Upper lobe of right lung (tissue), 1 donor: Measurements from ENCODE around the gene SLC41A1. TPM values are rescaled to one million over a fixed set of nuclear protein-coding genes. Genes with fewer than 3 reads are reported as not detected.

Experiments
- ATAC-seq: fragments of 200-7000 bp; cut with Tn5 transposase; one replicate; pipeline ENCODE4 v1.9.1; 2020; ENCODE audit warnings: mild to moderate bottlenecking, moderate library complexity
- DNase-seq: peaks from one replicate; pipeline ENCODE4 v3.0.0-alpha.2; 2020
- H3K27ac ChIP-seq: fragments of 200-600 bp; one replicate; pipeline ENCODE4 v1.8.0; 2022
- H3K27me3 ChIP-seq: fragments of 200-600 bp; one replicate; pipeline ENCODE4 v1.8.0; 2022; ENCODE audit warnings: mild to moderate bottlenecking
- H3K36me3 ChIP-seq: fragments of 200-600 bp; one replicate; pipeline ENCODE4 v1.8.0; 2022
- H3K4me1 ChIP-seq: fragments of 200-600 bp; one replicate; pipeline ENCODE4 v1.8.0; 2022
- H3K4me3 ChIP-seq: fragments of 200-600 bp; one replicate; pipeline ENCODE4 v1.8.0; 2022; ENCODE audit warnings: mild to moderate bottlenecking
- H3K9me3 ChIP-seq: fragments of 200-600 bp; one replicate; pipeline ENCODE4 v1.8.0; 2022
- intact Hi-C: fragments of 100-400 bp; cut with DNase I; formaldehyde crosslinking; loops from one replicate; pipeline ENCODE4 v1.11.0; 2022
- total RNA-seq: library from RNA; stranded (reverse); fragmentation: NEBNext Ultra II Directional; extraction: Animal tissue kit (Norgen Biotek cat#: 25700); gene quantifications from one replicate; pipeline ENCODE4 v1.2.1, GENCODE V29; 2021
- TF ChIP-seq, protein P1 (sequence below): fragments of 200-600 bp; IDR thresholded peaks from one replicate; pipeline ENCODE4 v1.8.0; 2022; ENCODE audit warnings: antibody characterized with exemption
- donor health status: DM: no; HTN: yes; CAD: no; lungs with severe emphysema.

Gene SLC41A1
- total RNA-seq, 1 donor from 2014 or later: 35.8 TPM

DNA sequence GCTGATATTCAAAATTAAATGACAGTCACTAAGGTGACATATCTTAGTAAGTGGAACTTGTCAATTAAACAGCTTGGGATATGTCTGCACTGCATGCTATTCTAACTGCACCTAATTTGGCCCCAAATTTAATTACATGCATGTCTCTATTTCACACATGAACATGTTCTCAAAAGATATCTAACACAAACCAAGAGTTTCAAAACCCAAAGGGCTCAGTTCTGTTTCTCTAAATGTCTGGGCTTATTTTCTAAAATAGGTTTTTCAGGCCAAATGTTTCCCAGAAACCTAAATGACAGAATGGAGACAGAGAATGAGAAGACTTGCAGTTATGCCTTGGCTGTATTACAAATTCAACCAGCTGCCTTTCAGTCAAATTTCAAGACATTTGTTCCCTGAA lies 49.0 kb downstream of the SLC41A1 start:
- H3K27ac ChIP-seq: no peak overlapping the region
- no peak overlapping the region for H3K4me3 ChIP-seq
- intact Hi-C loops: no loop called here
- TF ChIP-seq, protein P1, sequence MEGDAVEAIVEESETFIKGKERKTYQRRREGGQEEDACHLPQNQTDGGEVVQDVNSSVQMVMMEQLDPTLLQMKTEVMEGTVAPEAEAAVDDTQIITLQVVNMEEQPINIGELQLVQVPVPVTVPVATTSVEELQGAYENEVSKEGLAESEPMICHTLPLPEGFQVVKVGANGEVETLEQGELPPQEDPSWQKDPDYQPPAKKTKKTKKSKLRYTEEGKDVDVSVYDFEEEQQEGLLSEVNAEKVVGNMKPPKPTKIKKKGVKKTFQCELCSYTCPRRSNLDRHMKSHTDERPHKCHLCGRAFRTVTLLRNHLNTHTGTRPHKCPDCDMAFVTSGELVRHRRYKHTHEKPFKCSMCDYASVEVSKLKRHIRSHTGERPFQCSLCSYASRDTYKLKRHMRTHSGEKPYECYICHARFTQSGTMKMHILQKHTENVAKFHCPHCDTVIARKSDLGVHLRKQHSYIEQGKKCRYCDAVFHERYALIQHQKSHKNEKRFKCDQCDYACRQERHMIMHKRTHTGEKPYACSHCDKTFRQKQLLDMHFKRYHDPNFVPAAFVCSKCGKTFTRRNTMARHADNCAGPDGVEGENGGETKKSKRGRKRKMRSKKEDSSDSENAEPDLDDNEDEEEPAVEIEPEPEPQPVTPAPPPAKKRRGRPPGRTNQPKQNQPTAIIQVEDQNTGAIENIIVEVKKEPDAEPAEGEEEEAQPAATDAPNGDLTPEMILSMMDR: no peak
- DNase-seq (no peak), ATAC-seq (no peak)
- no peaks in the 10 kb centered on the region for H3K9me3 ChIP-seq
- no peaks in the 10 kb centered on the region for H3K4me1 ChIP-seq
- H3K36me3 ChIP-seq: no peaks in the 10 kb centered on the region
- H3K27me3 ChIP-seq: no peaks in the 10 kb centered on the region

DNA sequence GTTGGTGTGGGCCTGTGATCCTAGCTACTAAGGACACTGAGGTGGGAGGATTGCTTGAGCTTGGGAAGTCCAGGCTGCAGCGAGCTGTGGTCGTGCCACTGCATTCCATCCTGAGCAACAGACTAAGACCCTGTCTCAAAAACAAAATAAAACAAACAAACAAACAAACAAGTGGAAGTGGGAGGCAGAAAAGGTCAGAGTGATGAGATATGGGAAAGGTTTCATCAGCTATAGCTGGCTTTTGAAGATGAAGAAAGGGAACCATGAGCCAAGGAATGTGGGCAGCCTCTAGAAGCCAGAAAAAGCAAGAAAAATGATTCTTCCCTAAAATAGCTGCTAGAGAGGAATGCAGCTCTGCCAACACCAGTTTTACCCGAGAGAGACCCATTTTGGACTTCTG lies 52.4 kb downstream of the SLC41A1 start:
- Histone ChIP-seq H3K27ac (no peak overlapping the region), H3K27me3 (no peaks in the 10 kb centered on the region), H3K4me1 (no peaks in the 10 kb centered on the region), H3K9me3 (no peaks in the 10 kb centered on the region), H3K36me3 (no peaks in the 10 kb centered on the region), H3K4me3 (no peak overlapping the region)
- TF ChIP-seq, protein P1: no peak
- no peak for DNase-seq
- ATAC-seq: no peak
- intact Hi-C loops: no loop called here

DNA sequence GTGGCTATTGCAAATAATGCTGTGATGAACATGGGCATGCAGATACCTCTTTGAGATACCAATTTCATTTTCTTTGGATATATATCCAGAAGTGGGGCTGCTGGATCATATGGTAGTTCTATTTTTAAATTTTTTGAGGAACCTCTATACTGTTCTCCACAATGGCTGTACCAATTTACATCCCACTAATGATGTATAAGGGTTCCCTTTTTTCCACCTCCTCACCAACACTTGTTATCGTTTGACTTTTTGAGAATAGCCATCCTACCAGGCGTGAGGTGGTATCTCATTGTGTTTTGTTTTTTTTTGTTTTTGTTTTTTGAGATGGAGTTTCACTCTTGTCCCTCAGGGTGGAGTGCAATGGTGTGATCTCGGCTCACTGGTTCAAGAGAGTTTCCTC lies 56.4 kb downstream of the SLC41A1 start:
- TF ChIP-seq, protein P1: no peak
- no peaks in the 10 kb centered on the region for H3K36me3 ChIP-seq
- no peak overlapping the region for H3K4me3 ChIP-seq
- intact Hi-C loops: no loop called here
- ATAC-seq (no peak), DNase-seq (no peak)
- no peak overlapping the region for H3K27ac ChIP-seq
- no peaks in the 10 kb centered on the region for H3K27me3 ChIP-seq
- H3K4me1 ChIP-seq: no peaks in the 10 kb centered on the region
- H3K9me3 ChIP-seq: no peaks in the 10 kb centered on the region

DNA sequence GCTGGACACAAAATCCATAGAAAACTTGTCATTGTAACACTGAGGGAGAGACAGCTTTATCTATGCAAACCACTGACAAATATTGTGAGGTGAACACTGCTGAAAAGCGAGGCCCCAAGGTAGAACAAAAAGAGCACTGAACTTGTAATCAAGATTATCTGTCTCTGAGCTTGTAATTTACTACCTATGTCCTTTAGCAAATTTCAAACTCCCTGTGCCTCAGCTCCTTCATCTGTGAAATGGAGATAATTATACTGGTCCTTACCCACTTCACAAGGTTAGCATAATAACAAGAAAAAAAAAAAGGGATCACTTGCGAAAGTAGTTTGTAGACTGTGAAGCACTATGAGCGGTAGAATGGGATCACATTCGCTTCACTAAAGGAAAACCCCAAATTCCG lies 58.1 kb downstream of the SLC41A1 start:
- TF ChIP-seq, protein P1: no peak
- H3K9me3 ChIP-seq: no peaks in the 10 kb centered on the region
- H3K4me1 ChIP-seq: no peaks in the 10 kb centered on the region
- intact Hi-C loops: no loop called here
- H3K4me3 ChIP-seq: no peak overlapping the region
- no peaks in the 10 kb centered on the region for H3K27me3 ChIP-seq
- H3K27ac ChIP-seq: no peak overlapping the region
- ATAC-seq: no peak
- H3K36me3 ChIP-seq: no peaks in the 10 kb centered on the region
- DNase-seq: no peak

DNA sequence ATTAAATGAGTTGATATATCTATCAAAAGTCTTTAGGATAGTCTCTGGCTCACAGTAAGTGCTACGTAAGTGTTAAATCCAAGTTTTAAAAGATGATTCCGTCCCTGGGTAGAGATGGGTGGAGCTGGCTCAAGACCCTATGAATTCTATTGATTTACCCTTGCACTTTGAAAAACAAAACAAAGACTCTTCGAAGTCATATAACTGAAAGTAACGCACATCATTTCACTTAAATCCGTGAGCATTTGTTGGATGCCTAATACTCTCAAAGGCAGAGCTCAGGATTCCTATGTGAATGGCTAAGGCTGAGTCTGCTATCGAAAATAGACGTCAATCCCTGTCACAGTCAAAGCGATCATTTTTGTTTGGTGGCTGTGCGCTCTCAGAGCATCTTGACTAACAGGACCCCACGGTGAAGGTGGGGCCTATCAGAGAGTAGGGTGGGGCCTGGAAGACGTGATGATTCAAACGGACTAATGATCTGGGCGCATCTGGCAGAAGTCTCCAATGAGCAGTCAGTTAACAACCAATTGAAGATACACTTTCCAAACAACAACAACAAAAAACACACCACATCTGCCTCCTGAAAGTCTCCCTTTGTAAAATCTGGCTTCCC lies 61.9 kb downstream of the SLC41A1 start:
- Histone ChIP-seq H3K27me3 (no peaks in the 10 kb centered on the region), H3K4me3 (no peak overlapping the region), H3K36me3 (no peaks in the 10 kb centered on the region), H3K9me3 (no peaks in the 10 kb centered on the region), H3K27ac (no peak overlapping the region), H3K4me1 (peaks cover 19% of the 10 kb centered on the region)
- TF ChIP-seq, protein P1: no peak
- intact Hi-C loops: no loop called here
- ATAC-seq (no peak), DNase-seq (no peak)
